PC-3 (cell line): Measurements from ENCODE around the gene ASTN2.

Experiments used
- EZH2 ChIP-seq: fragments of 300-600 bp; sonication (generic); IDR thresholded peaks from one replicate; pipeline ENCODE4 v1.6.1; 2017; ENCODE audit warnings: antibody characterized with exemption, mild to moderate bottlenecking, low read length; ENCODE audit not compliant: unreplicated experiment
- EZH2phosphoT487 ChIP-seq: fragments of 300-600 bp; sonication (generic); IDR thresholded peaks from 2 replicates; pipeline ENCODE4 v1.6.1; 2018; ENCODE audit warnings: mild to moderate bottlenecking, antibody characterized with exemption, low read length, borderline replicate concordance
- TF ChIP-seq, protein P1 (sequence below): fragments of 300-600 bp; sonication (generic); conservative IDR thresholded peaks from 2 replicates; pipeline ENCODE4 v1.5.1; 2017; ENCODE audit warnings: antibody characterized with exemption, low read depth, mild to moderate bottlenecking, low read length

DNA sequence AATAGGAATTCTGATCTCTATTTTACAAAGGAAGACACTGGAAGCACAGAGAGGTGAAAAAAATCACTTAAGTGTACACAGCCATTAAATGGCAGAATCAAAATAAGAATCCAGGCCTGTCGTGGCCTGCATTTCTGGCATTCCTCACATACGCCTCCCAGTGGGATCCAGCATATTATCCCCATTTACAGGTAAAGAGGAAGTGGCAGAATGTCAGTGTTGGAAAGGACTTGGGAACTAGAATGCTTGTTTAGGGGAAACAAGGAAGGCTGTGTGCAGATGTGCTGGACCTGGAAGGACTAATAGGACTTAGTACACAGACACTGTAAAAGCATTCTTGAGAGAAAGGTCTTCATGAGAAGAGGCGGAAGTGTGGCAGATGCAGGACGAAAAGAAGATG is 486.0 kb downstream of the ASTN2 start:
- TF ChIP-seq, protein P1, sequence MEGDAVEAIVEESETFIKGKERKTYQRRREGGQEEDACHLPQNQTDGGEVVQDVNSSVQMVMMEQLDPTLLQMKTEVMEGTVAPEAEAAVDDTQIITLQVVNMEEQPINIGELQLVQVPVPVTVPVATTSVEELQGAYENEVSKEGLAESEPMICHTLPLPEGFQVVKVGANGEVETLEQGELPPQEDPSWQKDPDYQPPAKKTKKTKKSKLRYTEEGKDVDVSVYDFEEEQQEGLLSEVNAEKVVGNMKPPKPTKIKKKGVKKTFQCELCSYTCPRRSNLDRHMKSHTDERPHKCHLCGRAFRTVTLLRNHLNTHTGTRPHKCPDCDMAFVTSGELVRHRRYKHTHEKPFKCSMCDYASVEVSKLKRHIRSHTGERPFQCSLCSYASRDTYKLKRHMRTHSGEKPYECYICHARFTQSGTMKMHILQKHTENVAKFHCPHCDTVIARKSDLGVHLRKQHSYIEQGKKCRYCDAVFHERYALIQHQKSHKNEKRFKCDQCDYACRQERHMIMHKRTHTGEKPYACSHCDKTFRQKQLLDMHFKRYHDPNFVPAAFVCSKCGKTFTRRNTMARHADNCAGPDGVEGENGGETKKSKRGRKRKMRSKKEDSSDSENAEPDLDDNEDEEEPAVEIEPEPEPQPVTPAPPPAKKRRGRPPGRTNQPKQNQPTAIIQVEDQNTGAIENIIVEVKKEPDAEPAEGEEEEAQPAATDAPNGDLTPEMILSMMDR = no peak
- TF ChIP-seq EZH2 = no peak
- no peak for TF ChIP-seq EZH2phosphoT487
